Glutamatergic neuron (in vitro differentiated cells): ENCODE data around the gene SNX30. TPM values are rescaled to one million over a fixed set of nuclear protein-coding genes. Genes with fewer than 3 reads are reported as not detected.

ENCODE experiments used
- DNase-seq: peaks from one replicate; pipeline ENCODE4 v3.0.0; 2022
- H3K27ac Mint-ChIP-seq: one replicate; pipeline ENCODE4 v1.8.0; 2020; ENCODE audit warnings: mild to moderate bottlenecking, mixed read lengths, inconsistent platforms; ENCODE audit not compliant: unreplicated experiment
- H3K27me3 Mint-ChIP-seq: one replicate; pipeline ENCODE4 v1.8.0; 2020; ENCODE audit warnings: mild to moderate bottlenecking, moderate library complexity, mixed read lengths, inconsistent platforms; ENCODE audit not compliant: unreplicated experiment
- H3K36me3 Mint-ChIP-seq: one replicate; pipeline ENCODE4 v1.8.0; 2020; ENCODE audit warnings: mild to moderate bottlenecking, mixed read lengths, inconsistent platforms; ENCODE audit not compliant: unreplicated experiment
- H3K4me1 Mint-ChIP-seq: one replicate; pipeline ENCODE4 v1.8.0; 2020; ENCODE audit warnings: mild to moderate bottlenecking, low read depth, mixed read lengths, inconsistent platforms; ENCODE audit not compliant: unreplicated experiment
- H3K4me3 Mint-ChIP-seq: one replicate; pipeline ENCODE4 v1.8.0; 2020; ENCODE audit warnings: mild to moderate bottlenecking, mixed read lengths, inconsistent platforms; ENCODE audit not compliant: unreplicated experiment
- H3K9me3 Mint-ChIP-seq: one replicate; pipeline ENCODE4 v1.8.0; 2020; ENCODE audit warnings: mild to moderate bottlenecking, moderate library complexity, mixed read lengths, inconsistent platforms; ENCODE audit not compliant: unreplicated experiment
- CTCF ChIP-seq: fragments of 200-600 bp; sonication (generic); IDR thresholded peaks from one replicate; pipeline ENCODE4 v1.5.0; 2021; ENCODE audit not compliant: partially characterized antibody, unreplicated experiment
- long read RNA-seq: library from polyadenylated mRNA; unstranded; transcript quantifications from one replicate; pipeline ENCODE4 v2.0.0, GENCODE V29; 2020; ENCODE audit not compliant: unreplicated experiment
- total RNA-seq: library from RNA; stranded (reverse); fragmentation: NEBNext Ultra II Directional; extraction: Animal tissue kit (Norgen Biotek cat#: 25700); gene quantifications from one replicate; pipeline ENCODE4 v1.2.1, GENCODE V29; 2021; ENCODE audit not compliant: unreplicated experiment

Gene SNX30, protein sequence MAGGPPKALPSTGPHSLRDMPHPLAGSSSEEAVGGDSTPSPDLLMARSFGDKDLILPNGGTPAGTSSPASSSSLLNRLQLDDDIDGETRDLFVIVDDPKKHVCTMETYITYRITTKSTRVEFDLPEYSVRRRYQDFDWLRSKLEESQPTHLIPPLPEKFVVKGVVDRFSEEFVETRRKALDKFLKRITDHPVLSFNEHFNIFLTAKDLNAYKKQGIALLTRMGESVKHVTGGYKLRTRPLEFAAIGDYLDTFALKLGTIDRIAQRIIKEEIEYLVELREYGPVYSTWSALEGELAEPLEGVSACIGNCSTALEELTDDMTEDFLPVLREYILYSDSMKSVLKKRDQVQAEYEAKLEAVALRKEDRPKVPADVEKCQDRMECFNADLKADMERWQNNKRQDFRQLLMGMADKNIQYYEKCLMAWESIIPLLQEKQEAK
- total RNA-seq: 41.7 TPM
- long read RNA-seq, partial matches to known transcripts: 0 of 2 reads
- long read RNA-seq, other reads (novel, unspliced or antisense): 2 of 2 reads

DNA sequence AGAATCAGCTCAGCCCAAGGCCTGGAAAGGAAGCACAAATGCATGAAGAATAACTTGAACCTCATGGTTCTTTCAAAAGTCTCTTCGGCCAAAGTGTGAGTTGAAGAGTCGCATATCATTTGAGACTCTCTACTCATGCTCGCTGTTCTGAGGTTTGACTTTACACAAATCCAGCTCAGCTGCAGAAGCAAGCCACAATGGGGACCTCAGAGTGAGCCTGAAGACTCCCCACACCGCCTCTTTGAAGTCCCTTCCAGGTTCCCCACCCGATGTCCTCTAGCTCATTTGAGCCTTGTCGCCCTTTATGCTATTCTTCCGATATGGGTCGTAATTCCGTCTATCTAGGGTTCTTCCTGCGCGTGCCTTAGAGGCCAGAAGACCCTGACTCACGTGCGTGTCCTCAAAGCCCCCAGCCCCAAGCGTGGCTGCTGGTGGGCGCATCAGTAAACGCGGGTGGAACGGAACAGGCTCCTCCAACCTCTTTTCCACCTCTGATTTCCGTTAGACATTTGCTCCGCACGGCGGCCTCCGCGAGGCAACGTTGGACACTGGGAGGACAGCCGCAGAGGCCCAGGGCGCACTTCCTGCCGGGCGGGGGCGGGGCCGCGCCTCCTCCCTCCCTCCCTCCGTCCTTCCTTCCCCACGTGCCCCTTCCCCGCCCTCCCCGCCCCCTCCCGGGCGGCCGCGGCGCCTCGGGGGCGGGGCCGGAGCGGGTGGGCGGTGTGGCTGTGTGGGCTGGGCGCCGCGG is at the start of gene SNX30:
TSS of gene SNX30 (plus strand) at position 745 of the 748 bp plus-strand sequence. CDS start 242 bp downstream, outside the sequence.
- Mint-ChIP-seq H3K27me3 (peaks cover 11% of the 10 kb centered on the region), H3K4me1 (peaks cover 16% of the 10 kb centered on the region)

DNA sequence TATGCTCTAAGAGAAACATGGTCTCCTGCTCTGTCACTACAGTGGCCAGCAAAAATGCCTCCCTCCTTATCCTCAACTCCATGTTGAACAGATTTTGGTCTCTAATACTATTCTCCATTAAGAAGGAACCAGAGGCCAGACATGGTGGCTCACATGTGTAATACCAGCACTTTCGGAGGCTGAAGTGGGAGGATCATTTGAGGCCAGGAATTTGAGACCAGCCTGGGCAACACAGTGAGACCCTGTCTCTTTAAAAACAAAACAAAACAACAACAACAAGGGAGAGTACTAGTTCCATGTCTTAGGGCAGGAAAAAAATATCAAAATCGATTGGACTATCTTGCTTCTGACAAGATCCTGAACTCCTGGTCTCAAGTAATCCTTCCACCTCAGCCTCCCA is 47.3 kb upstream of the SNX30 start:
- DNase-seq: no peak
- Mint-ChIP-seq H3K4me3 (no peak overlapping the region), H3K27me3 (no peaks in the 10 kb centered on the region), H3K27ac (no peak overlapping the region), H3K9me3 (no peaks in the 10 kb centered on the region), H3K4me1 (no peaks in the 10 kb centered on the region), H3K36me3 (no peaks in the 10 kb centered on the region)
- TF ChIP-seq CTCF: no peak

More for the DNA sequence above, at the start of gene SNX30:
- H3K27ac Mint-ChIP-seq: peak within 1 kb of the TSS; percentile 97
- TF ChIP-seq CTCF: no peak
- H3K4me3 Mint-ChIP-seq: peak within 1 kb of the TSS; percentile 99
- H3K9me3 Mint-ChIP-seq: peaks cover 18% of the 10 kb centered on the region
- H3K36me3 Mint-ChIP-seq: no peaks in the 10 kb centered on the region
- DNase-seq: peak; percentile 92

- Mint-ChIP-seq H3K27ac (no peak overlapping the region), H3K27me3 (no peaks in the 10 kb centered on the region), H3K9me3 (no peaks in the 10 kb centered on the region), H3K36me3 (no peaks in the 10 kb centered on the region), H3K4me1 (no peaks in the 10 kb centered on the region), H3K4me3 (no peak overlapping the region)
- no peak for TF ChIP-seq CTCF
- peak; percentile 24 for DNase-seq
These were observed 44.7 kb upstream of the SNX30 start for GRCh38 chr9:112705768-112706427.

- peak; percentile 51 for TF ChIP-seq CTCF
- H3K4me3 Mint-ChIP-seq: no peak overlapping the region
- H3K4me1 Mint-ChIP-seq: no peaks in the 10 kb centered on the region
- DNase-seq: no peak
- H3K36me3 Mint-ChIP-seq: no peaks in the 10 kb centered on the region
- no peaks in the 10 kb centered on the region for H3K9me3 Mint-ChIP-seq
- H3K27ac Mint-ChIP-seq: peak overlapping the region; percentile 28
- H3K27me3 Mint-ChIP-seq: no peaks in the 10 kb centered on the region
These were observed 39.4 kb upstream of the SNX30 start for GRCh38 chr9:112711050-112711689.
